Fibroblast of mammary gland (primary cell): ENCODE data around the gene LIMCH1.
"Not testable (repeated sequence)": the region's sequence is repeated elsewhere in the genome, so short reads cannot be mapped to it uniquely, and the experiment has no call there.

Source experiments
- DNase-seq: peaks from one replicate; pipeline ENCODE4 v3.0.0-alpha.2; 2010; ENCODE audit warnings: low read depth
- H3K4me3 ChIP-seq: 2 replicates; pipeline ENCODE4 v1.5.1; 2011; ENCODE audit warnings: low read depth, mild to moderate bottlenecking, low read length, moderate library complexity; ENCODE audit not compliant: control insufficient read depth
- CTCF ChIP-seq: conservative IDR thresholded peaks from 2 replicates; pipeline ENCODE4 v1.5.1; 2011; ENCODE audit warnings: low read depth, low read length, inconsistent platforms; ENCODE audit not compliant: control insufficient read depth, insufficient read depth

LIMCH1 gene

GRCh38 chr4:41643331-41643730 lies 105.4 kb downstream of the LIMCH1 start:
- H3K4me3 ChIP-seq = no peak overlapping the region
- no peak for TF ChIP-seq CTCF
- no peak for DNase-seq

GRCh38 chr4:41644288-41644914 lies 106.4 kb downstream of the LIMCH1 start:
- peak; percentile 8 for DNase-seq
- peak; percentile 33 for TF ChIP-seq CTCF
- no peak overlapping the region for H3K4me3 ChIP-seq

GRCh38 chr4:41644915-41645295 lies 106.9 kb downstream of the LIMCH1 start:
- H3K4me3 ChIP-seq = no peak overlapping the region
- no peak for DNase-seq
- TF ChIP-seq CTCF = no peak

GRCh38 chr4:41645728-41646390 lies 107.9 kb downstream of the LIMCH1 start:
- TF ChIP-seq CTCF = no peak
- no peak for DNase-seq
- no peak overlapping the region for H3K4me3 ChIP-seq

GRCh38 chr4:41646862-41647261 lies 108.9 kb downstream of the LIMCH1 start:
- DNase-seq = no peak
- H3K4me3 ChIP-seq = no peak overlapping the region
- TF ChIP-seq CTCF = no peak

GRCh38 chr4:41647383-41647782 lies 109.4 kb downstream of the LIMCH1 start:
- no peak overlapping the region for H3K4me3 ChIP-seq
- no peak for DNase-seq
- no peak for TF ChIP-seq CTCF

GRCh38 chr4:41651150-41651549 lies 113.2 kb downstream of the LIMCH1 start:
- H3K4me3 ChIP-seq, DNase-seq: not testable (repeated sequence)
